WTC11 (cell line): ENCODE measurements around the gene CAMK2A. TPM values are rescaled to one million over a fixed set of nuclear protein-coding genes. Genes with fewer than 3 reads are reported as not detected.

Experiments used
- ATAC-seq: fragments of 200-7000 bp; cut with Tn5 transposase; 2 replicates; pipeline ENCODE4 v1.10.0; 2021; ENCODE audit warnings: mild to moderate bottlenecking, moderate library complexity
- CTCF ChIA-PET: fragments of 300-600 bp; sonication (Branson Sonifier 250); formaldehyde crosslinking; loops from one replicate; lab custom pipeline; 2021; ENCODE audit warnings: antibody characterized with exemption; lab: Charles Lee
- POLR2A ChIA-PET: fragments of 350-600 bp; sonication (Branson Sonifier 250); formaldehyde crosslinking; loops from one replicate; lab custom pipeline; 2021; ENCODE audit warnings: antibody characterized with exemption; lab: Charles Lee
- DNase-seq: peaks from one replicate; pipeline ENCODE4 v3.0.0; 2021; ENCODE audit warnings: low spot score
- H3K27ac Mint-ChIP-seq: 2 replicates; pipeline ENCODE4 v1.8.0; 2021; ENCODE audit warnings: mixed read lengths
- H3K27me3 Mint-ChIP-seq: 2 replicates; pipeline ENCODE4 v1.8.0; 2021; ENCODE audit warnings: low read depth, mild to moderate bottlenecking, moderate library complexity, mixed read lengths
- H3K36me3 Mint-ChIP-seq: 2 replicates; pipeline ENCODE4 v1.8.0; 2021; ENCODE audit warnings: mixed read lengths
- H3K4me1 Mint-ChIP-seq: 2 replicates; pipeline ENCODE4 v1.8.0; 2022; ENCODE audit warnings: mixed read lengths
- H3K4me3 Mint-ChIP-seq: 2 replicates; pipeline ENCODE4 v1.8.0; 2021; ENCODE audit warnings: mild to moderate bottlenecking, moderate library complexity, mixed read lengths
- H3K9me3 Mint-ChIP-seq: 2 replicates; pipeline ENCODE4 v1.8.0; 2021; ENCODE audit warnings: mixed read lengths
- CREB1 ChIP-seq: sonication (generic); formaldehyde crosslinking; IDR thresholded peaks from 2 replicates; pipeline ENCODE4 v1.8.0; 2023; ENCODE audit warnings: mild to moderate bottlenecking, missing genetic modification reagents
- CREM ChIP-seq: sonication (generic); formaldehyde crosslinking; IDR thresholded peaks from 2 replicates; pipeline ENCODE4 v1.8.1; 2022; ENCODE audit warnings: mild to moderate bottlenecking, missing genetic modification reagents, moderate library complexity
- ELF4 ChIP-seq: sonication (generic); formaldehyde crosslinking; IDR thresholded peaks from 2 replicates; pipeline ENCODE4 v1.8.1; 2022; ENCODE audit warnings: low read depth, mild to moderate bottlenecking, moderate library complexity, missing genetic modification reagents
- ETV6 ChIP-seq: sonication (generic); formaldehyde crosslinking; IDR thresholded peaks from 2 replicates; pipeline ENCODE4 v1.8.1; 2022; ENCODE audit warnings: mild to moderate bottlenecking, missing genetic modification reagents
- FOXJ3 ChIP-seq: sonication (generic); formaldehyde crosslinking; IDR thresholded peaks from 2 replicates; pipeline ENCODE4 v1.9.0; 2021; ENCODE audit warnings: missing genetic modification reagents, mild to moderate bottlenecking, borderline replicate concordance
- GRHL2 ChIP-seq: fragments of 250-450 bp; sonication (Bioruptor Pico); IDR thresholded peaks from 2 replicates; pipeline ENCODE4 v1.8.0; 2022; ENCODE audit warnings: mild to moderate bottlenecking, moderate library complexity; ENCODE audit not compliant: insufficient replicate concordance, severe bottlenecking
- GTF2I ChIP-seq: fragments of 250-450 bp; sonication (Bioruptor Pico); conservative IDR thresholded peaks from 2 replicates; pipeline ENCODE4 v1.4.0; 2021; ENCODE audit warnings: mild to moderate bottlenecking
- NFYB ChIP-seq: sonication (generic); formaldehyde crosslinking; conservative IDR thresholded peaks from 2 replicates; pipeline ENCODE4 v1.8.0; 2022; ENCODE audit warnings: low read depth, missing genetic modification reagents
- OVOL2 ChIP-seq: fragments of 250-450 bp; sonication (Bioruptor Pico); IDR thresholded peaks from 2 replicates; pipeline ENCODE4 v1.9.0; 2021; ENCODE audit warnings: mild to moderate bottlenecking, borderline replicate concordance
- RORB ChIP-seq: fragments of 250-450 bp; sonication (Bioruptor Pico); IDR thresholded peaks from 2 replicates; pipeline ENCODE4 v1.9.0; 2021; ENCODE audit warnings: mild to moderate bottlenecking
- SP1 ChIP-seq: sonication (generic); formaldehyde crosslinking; conservative IDR thresholded peaks from 2 replicates; pipeline ENCODE4 v1.8.1; 2022; ENCODE audit warnings: missing genetic modification reagents
- TEAD4 ChIP-seq: sonication (generic); formaldehyde crosslinking; IDR thresholded peaks from 2 replicates; pipeline ENCODE4 v1.8.0; 2022; ENCODE audit warnings: mild to moderate bottlenecking, missing genetic modification reagents
- ZBTB21 ChIP-seq: sonication (generic); formaldehyde crosslinking; IDR thresholded peaks from 2 replicates; pipeline ENCODE4 v1.8.1; 2023; ENCODE audit warnings: mild to moderate bottlenecking, missing genetic modification reagents, borderline replicate concordance
- ZNF121 ChIP-seq: sonication (generic); formaldehyde crosslinking; IDR thresholded peaks from 2 replicates; pipeline ENCODE4 v1.8.0; 2023; ENCODE audit warnings: missing genetic modification reagents
- ZNF138 ChIP-seq: sonication (generic); formaldehyde crosslinking; conservative IDR thresholded peaks from 2 replicates; pipeline ENCODE4 v1.8.1; 2022; ENCODE audit warnings: mild to moderate bottlenecking, moderate library complexity, missing genetic modification reagents
- ZNF317 ChIP-seq: sonication (generic); formaldehyde crosslinking; IDR thresholded peaks from 2 replicates; pipeline ENCODE4 v1.8.1; 2023; ENCODE audit warnings: low read depth, mild to moderate bottlenecking, moderate library complexity, missing genetic modification reagents, borderline replicate concordance
- total RNA-seq: library from RNA; stranded (reverse); gene quantifications from 3 replicates; pipeline ENCODE4 v1.2.3, GENCODE V29; 2021
- TF ChIP-seq, protein P1 (sequence below): sonication (generic); formaldehyde crosslinking; IDR thresholded peaks from 2 replicates; pipeline ENCODE4 v1.8.0; 2023; ENCODE audit warnings: mild to moderate bottlenecking, missing genetic modification reagents
- TF ChIP-seq, protein P2 (sequence below): fragments of 200-600 bp; IDR thresholded peaks from 2 replicates; pipeline ENCODE4 v1.8.0; 2022; ENCODE audit warnings: antibody characterized with exemption
- TF ChIP-seq, protein P3 (sequence below): fragments of 250-450 bp; sonication (Bioruptor Pico); IDR thresholded peaks from 2 replicates; pipeline ENCODE4 v1.9.0; 2021; ENCODE audit warnings: moderate library complexity, mild to moderate bottlenecking, inconsistent platforms, borderline replicate concordance
- TF ChIP-seq, protein P4 (sequence below): sonication (generic); formaldehyde crosslinking; IDR thresholded peaks from 2 replicates; pipeline ENCODE4 v1.8.0; 2023; ENCODE audit warnings: missing genetic modification reagents
- TF ChIP-seq, protein P5 (sequence below): fragments of 250-450 bp; sonication (Bioruptor Pico); IDR thresholded peaks from 2 replicates; pipeline ENCODE4 v1.9.0; 2021; ENCODE audit warnings: mild to moderate bottlenecking
- TF ChIP-seq, protein P6 (sequence below): sonication (generic); formaldehyde crosslinking; IDR thresholded peaks from 2 replicates; pipeline ENCODE4 v1.8.1; 2023; ENCODE audit warnings: mild to moderate bottlenecking, missing genetic modification reagents, borderline replicate concordance
- TF ChIP-seq, protein P7 (sequence below): sonication (generic); formaldehyde crosslinking; IDR thresholded peaks from 2 replicates; pipeline ENCODE4 v1.8.1; 2023; ENCODE audit warnings: mild to moderate bottlenecking, moderate library complexity, missing genetic modification reagents

The CAMK2A gene
- total RNA-seq, 1 experiment from 2014 or later = 0.13 TPM

DNA sequence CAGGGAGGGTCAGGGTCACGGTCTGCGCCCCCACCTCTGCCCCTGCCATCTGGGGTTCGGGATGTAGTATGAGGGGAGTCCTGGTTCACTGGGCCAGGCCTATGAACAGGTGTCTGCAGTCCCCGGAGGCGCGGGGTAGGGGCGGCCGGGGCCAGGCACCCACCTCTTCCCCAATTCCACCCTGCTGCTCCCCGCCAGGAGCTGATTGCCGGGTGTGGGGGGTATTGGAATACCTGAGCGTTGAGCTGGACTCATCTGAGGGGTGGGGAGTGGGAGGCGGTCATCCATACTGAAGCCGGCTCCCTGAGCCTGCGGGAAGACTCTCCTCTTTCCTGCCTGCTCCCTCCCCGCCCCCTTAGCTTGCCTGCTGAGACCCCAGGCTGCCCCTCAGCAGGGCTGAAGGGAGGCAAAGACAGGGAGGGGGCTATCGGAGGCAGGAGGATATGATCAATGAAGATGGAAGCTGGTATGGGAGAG lies 99.0 kb downstream of the CAMK2A start:
- POLR2A ChIA-PET = interaction anchor here (0.6 to 1.1 kb wide), 2 partner anchors 31 to 33 kb away, joined by 3 read pairs; no protein-coding TSS in a partner anchor
- peak overlapping the region; percentile 51 for H3K4me3 Mint-ChIP-seq
- ATAC-seq = peak; percentile 50

DNA sequence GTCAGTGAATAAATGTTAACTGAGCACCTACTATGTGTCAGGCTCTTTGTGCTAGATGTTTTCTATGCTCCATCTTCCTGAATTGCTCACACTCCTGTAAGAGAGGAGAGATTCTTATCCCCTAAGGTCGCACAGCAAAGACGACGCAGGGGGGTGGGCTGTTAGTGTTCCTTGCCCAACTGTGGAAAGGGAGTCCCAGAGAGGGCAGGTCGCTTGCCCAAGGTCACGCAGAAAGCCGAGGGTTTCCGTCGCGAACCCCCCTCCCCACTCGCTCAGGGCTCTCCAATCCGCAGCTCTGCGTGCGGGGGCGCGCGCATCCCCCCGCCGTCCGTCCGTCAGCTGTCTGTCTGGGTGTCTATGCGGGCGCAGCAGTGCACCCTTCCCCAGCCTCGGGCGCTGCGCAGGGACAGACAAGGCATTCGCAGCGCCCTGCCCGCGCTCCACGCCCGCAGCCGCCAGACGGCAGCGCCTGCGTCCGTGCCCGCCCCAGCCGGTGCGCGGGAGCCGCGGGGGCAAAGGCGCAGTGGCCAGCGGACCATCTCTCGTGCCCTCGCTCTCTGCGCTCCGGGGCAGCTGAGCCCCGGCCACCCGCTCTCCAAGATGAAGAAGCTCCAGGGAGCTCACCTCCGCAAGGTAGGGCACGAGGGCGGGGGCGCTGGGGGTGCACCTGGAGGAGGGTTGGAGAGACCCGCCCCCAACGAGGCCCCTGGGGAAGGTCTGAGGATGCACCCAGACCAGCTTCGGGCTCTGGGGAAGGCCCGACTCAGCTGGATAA lies 99.7 kb downstream of the CAMK2A start, which contains the start of gene SLC6A7:
TSS of gene SLC6A7 (plus strand) at position 335 of the 775 bp plus-strand sequence. CDS start at position 601, 266 bp downstream.
- H3K9me3 Mint-ChIP-seq = no peaks in the 10 kb centered on the region
- DNase-seq (no peak), ATAC-seq (peak; percentile 49)
- ChIA-PET POLR2A (interaction anchor here (0.6 to 1.1 kb wide), 2 partner anchors 31 to 33 kb away, joined by 3 read pairs; no protein-coding TSS in a partner anchor), CTCF (interaction anchor here (0.9 to 2.2 kb wide), 5 partner anchors 14 to 67 kb away, joined by 3 to 19 read pairs (median 6); partner anchors contain the start of gene CDX1)
- no peak within 1 kb of the TSS for H3K27ac Mint-ChIP-seq
- H3K4me1 Mint-ChIP-seq = peaks cover 24% of the 10 kb centered on the region
- H3K36me3 Mint-ChIP-seq = no peaks in the 10 kb centered on the region
- H3K4me3 Mint-ChIP-seq = peak within 1 kb of the TSS; percentile 55
- peaks cover 81% of the 10 kb centered on the region for H3K27me3 Mint-ChIP-seq
- TF ChIP-seq FOXJ3 = no peak
- no peak for TF ChIP-seq NFYB
- TF ChIP-seq ETV6 (CRISPR knock-in tag) = no peak; the same call in 1 of the 2 replicates
- TF ChIP-seq ELF4 (CRISPR knock-in tag) = no peak
- TF ChIP-seq, protein P1, sequence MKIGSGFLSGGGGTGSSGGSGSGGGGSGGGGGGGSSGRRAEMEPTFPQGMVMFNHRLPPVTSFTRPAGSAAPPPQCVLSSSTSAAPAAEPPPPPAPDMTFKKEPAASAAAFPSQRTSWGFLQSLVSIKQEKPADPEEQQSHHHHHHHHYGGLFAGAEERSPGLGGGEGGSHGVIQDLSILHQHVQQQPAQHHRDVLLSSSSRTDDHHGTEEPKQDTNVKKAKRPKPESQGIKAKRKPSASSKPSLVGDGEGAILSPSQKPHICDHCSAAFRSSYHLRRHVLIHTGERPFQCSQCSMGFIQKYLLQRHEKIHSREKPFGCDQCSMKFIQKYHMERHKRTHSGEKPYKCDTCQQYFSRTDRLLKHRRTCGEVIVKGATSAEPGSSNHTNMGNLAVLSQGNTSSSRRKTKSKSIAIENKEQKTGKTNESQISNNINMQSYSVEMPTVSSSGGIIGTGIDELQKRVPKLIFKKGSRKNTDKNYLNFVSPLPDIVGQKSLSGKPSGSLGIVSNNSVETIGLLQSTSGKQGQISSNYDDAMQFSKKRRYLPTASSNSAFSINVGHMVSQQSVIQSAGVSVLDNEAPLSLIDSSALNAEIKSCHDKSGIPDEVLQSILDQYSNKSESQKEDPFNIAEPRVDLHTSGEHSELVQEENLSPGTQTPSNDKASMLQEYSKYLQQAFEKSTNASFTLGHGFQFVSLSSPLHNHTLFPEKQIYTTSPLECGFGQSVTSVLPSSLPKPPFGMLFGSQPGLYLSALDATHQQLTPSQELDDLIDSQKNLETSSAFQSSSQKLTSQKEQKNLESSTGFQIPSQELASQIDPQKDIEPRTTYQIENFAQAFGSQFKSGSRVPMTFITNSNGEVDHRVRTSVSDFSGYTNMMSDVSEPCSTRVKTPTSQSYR (CRISPR knock-in tag) = no peak
- TF ChIP-seq CREB1 (CRISPR knock-in tag) = no peak
- TF ChIP-seq SP1 (CRISPR knock-in tag) = no peak
- TF ChIP-seq GRHL2 (CRISPR knock-in tag) = no peak
- TF ChIP-seq, protein P2, sequence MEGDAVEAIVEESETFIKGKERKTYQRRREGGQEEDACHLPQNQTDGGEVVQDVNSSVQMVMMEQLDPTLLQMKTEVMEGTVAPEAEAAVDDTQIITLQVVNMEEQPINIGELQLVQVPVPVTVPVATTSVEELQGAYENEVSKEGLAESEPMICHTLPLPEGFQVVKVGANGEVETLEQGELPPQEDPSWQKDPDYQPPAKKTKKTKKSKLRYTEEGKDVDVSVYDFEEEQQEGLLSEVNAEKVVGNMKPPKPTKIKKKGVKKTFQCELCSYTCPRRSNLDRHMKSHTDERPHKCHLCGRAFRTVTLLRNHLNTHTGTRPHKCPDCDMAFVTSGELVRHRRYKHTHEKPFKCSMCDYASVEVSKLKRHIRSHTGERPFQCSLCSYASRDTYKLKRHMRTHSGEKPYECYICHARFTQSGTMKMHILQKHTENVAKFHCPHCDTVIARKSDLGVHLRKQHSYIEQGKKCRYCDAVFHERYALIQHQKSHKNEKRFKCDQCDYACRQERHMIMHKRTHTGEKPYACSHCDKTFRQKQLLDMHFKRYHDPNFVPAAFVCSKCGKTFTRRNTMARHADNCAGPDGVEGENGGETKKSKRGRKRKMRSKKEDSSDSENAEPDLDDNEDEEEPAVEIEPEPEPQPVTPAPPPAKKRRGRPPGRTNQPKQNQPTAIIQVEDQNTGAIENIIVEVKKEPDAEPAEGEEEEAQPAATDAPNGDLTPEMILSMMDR = no peak
- TF ChIP-seq CREM (CRISPR knock-in tag) = no peak

More for the DNA sequence above, 99.0 kb downstream of the CAMK2A start:
- no peak for TF ChIP-seq ZBTB21 (CRISPR knock-in tag)
- no peak for TF ChIP-seq OVOL2 (CRISPR knock-in tag)
- TF ChIP-seq ZNF317 (CRISPR knock-in tag) = no peak
- TF ChIP-seq RORB = no peak
- no peak for TF ChIP-seq TEAD4 (CRISPR knock-in tag)
- TF ChIP-seq ZNF121 (CRISPR knock-in tag) = no peak
- no peak for TF ChIP-seq ZNF138 (CRISPR knock-in tag)
- TF ChIP-seq, protein P3, sequence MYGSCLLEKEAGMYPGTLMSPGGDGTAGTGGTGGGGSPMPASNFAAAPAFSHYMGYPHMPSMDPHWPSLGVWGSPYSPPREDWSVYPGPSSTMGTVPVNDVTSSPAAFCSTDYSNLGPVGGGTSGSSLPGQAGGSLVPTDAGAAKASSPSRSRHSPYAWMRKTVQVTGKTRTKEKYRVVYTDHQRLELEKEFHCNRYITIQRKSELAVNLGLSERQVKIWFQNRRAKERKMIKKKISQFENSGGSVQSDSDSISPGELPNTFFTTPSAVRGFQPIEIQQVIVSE (CRISPR knock-in tag) = no peak
- TF ChIP-seq, protein P4, sequence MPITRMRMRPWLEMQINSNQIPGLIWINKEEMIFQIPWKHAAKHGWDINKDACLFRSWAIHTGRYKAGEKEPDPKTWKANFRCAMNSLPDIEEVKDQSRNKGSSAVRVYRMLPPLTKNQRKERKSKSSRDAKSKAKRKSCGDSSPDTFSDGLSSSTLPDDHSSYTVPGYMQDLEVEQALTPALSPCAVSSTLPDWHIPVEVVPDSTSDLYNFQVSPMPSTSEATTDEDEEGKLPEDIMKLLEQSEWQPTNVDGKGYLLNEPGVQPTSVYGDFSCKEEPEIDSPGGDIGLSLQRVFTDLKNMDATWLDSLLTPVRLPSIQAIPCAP = no peak
- TF ChIP-seq GTF2I (CRISPR knock-in tag) = no peak
- TF ChIP-seq, protein P5, sequence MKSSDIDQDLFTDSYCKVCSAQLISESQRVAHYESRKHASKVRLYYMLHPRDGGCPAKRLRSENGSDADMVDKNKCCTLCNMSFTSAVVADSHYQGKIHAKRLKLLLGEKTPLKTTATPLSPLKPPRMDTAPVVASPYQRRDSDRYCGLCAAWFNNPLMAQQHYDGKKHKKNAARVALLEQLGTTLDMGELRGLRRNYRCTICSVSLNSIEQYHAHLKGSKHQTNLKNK (CRISPR knock-in tag) = no peak
- TF ChIP-seq, protein P6, sequence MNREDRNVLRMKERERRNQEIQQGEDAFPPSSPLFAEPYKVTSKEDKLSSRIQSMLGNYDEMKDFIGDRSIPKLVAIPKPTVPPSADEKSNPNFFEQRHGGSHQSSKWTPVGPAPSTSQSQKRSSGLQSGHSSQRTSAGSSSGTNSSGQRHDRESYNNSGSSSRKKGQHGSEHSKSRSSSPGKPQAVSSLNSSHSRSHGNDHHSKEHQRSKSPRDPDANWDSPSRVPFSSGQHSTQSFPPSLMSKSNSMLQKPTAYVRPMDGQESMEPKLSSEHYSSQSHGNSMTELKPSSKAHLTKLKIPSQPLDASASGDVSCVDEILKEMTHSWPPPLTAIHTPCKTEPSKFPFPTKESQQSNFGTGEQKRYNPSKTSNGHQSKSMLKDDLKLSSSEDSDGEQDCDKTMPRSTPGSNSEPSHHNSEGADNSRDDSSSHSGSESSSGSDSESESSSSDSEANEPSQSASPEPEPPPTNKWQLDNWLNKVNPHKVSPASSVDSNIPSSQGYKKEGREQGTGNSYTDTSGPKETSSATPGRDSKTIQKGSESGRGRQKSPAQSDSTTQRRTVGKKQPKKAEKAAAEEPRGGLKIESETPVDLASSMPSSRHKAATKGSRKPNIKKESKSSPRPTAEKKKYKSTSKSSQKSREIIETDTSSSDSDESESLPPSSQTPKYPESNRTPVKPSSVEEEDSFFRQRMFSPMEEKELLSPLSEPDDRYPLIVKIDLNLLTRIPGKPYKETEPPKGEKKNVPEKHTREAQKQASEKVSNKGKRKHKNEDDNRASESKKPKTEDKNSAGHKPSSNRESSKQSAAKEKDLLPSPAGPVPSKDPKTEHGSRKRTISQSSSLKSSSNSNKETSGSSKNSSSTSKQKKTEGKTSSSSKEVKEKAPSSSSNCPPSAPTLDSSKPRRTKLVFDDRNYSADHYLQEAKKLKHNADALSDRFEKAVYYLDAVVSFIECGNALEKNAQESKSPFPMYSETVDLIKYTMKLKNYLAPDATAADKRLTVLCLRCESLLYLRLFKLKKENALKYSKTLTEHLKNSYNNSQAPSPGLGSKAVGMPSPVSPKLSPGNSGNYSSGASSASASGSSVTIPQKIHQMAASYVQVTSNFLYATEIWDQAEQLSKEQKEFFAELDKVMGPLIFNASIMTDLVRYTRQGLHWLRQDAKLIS (CRISPR knock-in tag) = no peak
- TF ChIP-seq, protein P7, sequence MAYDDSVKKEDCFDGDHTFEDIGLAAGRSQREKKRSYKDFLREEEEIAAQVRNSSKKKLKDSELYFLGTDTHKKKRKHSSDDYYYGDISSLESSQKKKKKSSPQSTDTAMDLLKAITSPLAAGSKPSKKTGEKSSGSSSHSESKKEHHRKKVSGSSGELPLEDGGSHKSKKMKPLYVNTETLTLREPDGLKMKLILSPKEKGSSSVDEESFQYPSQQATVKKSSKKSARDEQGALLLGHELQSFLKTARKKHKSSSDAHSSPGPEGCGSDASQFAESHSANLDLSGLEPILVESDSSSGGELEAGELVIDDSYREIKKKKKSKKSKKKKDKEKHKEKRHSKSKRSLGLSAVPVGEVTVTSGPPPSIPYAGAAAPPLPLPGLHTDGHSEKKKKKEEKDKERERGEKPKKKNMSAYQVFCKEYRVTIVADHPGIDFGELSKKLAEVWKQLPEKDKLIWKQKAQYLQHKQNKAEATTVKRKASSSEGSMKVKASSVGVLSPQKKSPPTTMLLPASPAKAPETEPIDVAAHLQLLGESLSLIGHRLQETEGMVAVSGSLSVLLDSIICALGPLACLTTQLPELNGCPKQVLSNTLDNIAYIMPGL (CRISPR knock-in tag) = no peak
- no peak for DNase-seq
- peaks cover 76% of the 10 kb centered on the region for H3K27me3 Mint-ChIP-seq
- H3K4me1 Mint-ChIP-seq = peaks cover 18% of the 10 kb centered on the region
- H3K36me3 Mint-ChIP-seq = no peaks in the 10 kb centered on the region
- CTCF ChIA-PET = interaction anchor here (0.9 to 2.2 kb wide), 5 partner anchors 14 to 66 kb away, joined by 3 to 19 read pairs (median 6); partner anchors contain the start of gene CDX1
- H3K27ac Mint-ChIP-seq = no peak overlapping the region
- H3K9me3 Mint-ChIP-seq = no peaks in the 10 kb centered on the region
